GM19099 (cell line): ENCODE measurements around the gene DCBLD2.

Source experiments
- POLR2A ChIP-seq: IDR thresholded peaks from 3 replicates; pipeline ENCODE4 v1.6.1; 2011; ENCODE audit warnings: low read depth; ENCODE audit not compliant: insufficient read length; ENCODE audit errors: extremely low read depth

The DCBLD2 gene

DNA sequence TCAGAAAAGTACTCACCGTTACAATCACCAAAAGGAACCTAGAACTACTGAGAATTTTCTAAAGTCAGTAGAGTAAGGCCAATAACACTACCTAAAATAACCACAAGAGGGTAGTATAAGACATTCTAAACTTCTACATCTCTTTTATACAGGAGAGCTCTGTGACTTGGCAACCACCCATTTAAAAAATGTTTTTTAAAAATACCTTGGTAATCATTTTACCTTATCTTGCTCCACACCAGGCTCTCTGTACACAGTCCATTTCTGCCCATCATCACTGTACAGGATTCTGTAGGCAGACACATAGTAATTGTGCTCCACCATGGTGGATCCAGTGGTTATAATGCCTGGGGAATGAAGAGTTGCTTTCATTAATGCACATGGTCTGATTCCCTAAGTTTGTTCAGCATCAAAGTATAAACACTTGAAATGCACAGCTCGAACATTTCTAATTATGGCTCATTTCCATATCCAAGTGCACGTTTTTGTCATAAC is 83.9 kb downstream of the DCBLD2 start:
- TF ChIP-seq POLR2A: no peak

DNA sequence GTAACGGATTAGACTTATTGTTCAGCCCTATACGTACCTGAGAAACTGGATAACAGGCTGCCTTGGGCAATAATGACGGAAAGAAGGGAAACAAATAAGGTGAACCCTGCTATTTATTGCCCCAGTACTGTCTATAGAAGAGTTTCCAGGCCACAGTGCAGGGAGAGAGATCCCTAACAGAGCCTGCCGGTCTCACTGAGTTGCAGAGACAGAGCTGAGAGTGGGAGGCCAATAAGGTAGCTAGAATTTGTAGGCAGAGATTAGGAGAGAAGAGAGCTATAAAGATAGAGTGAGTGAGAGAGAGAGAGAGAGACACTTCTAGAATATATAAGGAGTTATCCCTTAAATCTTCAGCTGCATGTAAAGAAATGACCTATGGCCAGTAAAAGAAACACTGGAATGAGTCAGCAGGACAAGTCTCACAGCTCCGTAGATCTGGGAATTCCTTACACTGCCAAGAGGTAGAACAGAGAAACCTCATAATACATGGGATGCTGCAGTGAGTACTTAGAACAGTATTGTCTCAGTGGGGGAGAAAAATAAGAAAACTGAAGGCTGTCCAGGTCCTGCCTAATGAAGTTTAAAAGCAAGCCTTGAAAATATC is 86.6 kb downstream of the DCBLD2 start:
- TF ChIP-seq POLR2A: no peak

DNA sequence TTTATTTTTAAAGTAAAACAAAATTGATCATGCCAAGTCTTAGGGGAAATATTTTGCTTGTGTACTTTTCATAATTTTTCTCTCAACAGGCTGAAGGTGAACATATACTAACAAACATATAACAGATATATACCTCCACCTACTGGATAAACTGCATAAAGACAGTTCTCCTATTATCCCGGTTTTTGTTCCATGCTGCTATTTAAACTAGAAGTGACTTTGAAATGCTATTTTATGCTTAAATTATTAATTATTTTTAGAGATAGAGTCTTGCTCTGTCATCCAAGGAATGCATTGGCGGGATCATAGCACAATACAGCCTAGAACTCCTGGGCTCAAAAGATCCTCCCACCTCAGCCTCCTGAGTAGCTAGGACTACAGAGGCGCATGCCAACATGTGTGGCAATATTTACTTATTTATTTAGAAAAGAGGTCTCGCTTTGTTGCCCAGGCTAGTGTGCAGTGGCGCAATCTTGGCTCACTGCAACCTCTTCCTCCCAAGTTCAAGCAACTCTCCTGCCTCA is 88.6 kb downstream of the DCBLD2 start:
- TF ChIP-seq POLR2A: no peak

DNA sequence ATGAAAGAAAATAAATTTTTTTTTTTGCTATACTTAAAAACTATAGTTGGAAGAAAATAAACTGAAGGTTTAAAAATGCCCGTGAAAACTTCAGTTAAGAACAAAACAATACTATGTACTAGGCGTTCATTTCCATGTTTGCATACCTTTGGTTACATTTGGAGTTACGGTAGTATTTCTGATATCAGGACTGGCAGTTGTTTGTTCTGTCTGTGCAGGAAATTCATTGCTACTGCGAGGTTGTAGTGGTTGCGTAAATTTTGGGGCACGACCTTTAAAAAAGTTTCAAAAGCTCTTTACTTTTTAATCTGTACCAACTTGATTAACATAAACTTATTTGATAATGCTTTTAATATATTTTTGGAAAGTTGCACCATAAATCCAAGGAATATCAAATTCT is 90.4 kb downstream of the DCBLD2 start:
- TF ChIP-seq POLR2A: no peak

DNA sequence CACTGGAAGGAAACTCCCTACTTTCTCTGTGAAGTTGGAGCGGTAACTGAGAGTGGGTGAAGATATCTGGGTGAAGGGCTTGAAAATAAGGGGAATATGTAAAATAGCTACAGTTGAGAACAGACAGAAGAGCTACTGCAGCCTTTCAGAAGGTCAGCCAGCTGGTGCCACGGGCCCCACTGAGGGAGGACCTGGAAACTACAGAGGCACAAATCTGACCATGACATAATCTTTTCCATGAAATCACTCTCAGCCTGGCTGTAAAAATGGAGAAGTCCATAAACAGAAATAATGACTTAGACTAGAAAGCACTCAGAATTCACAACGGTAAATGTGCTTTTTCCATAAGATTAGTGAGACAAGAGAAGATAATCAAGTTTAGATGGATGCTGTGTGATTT is 91.9 kb downstream of the DCBLD2 start:
- TF ChIP-seq POLR2A: no peak

DNA sequence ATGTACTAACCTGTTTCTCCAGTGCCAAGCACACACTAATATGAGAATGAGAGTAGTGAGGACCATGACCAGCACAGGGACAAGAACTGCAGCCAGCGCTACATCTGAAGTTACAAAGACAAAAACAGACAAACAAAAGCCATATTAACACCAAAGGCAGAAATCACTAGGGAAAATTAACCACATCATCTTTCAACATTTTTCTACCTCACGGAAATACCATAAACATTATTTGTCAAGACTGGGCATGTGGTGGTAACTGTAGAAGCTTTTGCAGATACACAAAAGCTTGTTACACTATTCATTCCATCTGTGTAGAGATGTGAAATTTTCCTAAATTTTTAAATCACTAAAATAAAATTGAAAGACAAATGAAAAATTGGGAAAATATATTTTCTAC is 93.4 kb downstream of the DCBLD2 start:
- no peak for TF ChIP-seq POLR2A

DNA sequence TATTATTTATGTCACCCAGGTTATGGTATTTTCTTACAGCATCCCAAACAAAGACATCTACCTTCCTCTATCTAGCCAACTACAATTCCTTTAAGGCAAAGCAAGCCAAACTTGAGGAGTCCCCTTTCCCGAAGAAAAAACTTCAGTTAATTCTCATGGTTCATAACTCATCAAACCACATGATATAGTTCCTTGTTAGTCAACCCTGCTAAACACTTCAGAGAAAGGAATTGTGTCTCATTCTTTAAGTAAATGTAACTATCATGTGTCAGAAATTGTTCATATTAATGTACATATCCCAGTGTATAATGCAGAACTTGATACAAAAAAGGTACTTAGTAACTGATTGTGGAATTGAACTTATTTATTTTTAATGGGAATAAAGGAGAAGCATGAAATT is 93.9 kb downstream of the DCBLD2 start:
- TF ChIP-seq POLR2A: no peak

DNA sequence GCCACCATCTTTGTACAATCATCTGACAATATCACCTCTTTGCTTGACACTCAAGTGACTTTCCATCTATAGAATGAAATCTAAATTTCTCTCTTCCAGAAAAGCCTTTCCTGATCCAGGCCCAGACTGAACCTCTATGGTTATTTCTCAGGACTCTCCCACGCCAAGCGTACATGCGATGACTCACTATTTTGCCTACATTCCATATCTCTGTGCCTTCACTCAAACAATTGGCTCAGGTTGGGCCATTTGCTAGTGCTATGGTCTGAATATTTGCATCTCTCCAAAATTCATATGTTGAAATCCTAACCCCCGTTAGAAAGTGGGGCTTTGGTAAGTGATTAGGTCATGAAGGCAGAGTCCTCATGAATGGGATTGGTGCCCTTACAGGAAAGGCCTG is 94.5 kb downstream of the DCBLD2 start:
- TF ChIP-seq POLR2A: no peak

DNA sequence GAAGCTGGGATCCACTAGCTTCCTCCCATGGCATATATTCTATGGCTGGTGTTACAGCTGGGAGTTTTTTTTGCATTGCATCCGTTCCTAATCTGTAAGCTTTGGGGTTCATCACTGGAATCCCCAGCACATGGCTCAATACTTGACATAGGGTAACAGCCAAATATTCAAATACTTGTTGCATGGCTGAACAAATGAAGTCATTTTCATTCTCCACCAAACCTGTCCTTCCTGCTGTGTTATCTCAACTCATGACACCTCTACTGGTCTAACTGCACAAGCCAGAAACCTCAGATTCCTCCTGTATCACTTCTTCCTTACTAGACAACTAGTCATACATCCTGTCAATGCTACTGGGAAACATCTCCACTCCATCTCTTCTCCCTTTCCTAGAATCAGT is 95.0 kb downstream of the DCBLD2 start:
- no peak for TF ChIP-seq POLR2A

DNA sequence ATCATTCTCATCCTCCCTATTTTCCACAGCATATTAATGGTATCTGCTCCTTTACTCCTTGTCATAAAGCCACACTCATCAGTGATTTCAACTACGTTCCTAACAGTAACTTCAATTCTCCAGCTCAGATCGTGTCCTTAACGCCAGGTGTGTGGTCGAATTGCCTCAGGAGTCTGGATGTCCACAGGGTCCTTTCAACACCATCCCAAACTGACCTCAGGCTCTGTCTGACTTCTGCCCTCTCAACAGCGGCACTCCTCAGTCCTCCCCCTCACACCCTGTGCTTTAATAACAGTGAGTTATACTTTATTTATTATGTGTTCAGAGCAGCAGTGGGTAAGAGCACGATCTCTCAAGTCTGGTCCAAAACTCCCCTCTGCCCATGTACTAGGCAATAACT is 95.9 kb downstream of the DCBLD2 start:
- TF ChIP-seq POLR2A: no peak

DNA sequence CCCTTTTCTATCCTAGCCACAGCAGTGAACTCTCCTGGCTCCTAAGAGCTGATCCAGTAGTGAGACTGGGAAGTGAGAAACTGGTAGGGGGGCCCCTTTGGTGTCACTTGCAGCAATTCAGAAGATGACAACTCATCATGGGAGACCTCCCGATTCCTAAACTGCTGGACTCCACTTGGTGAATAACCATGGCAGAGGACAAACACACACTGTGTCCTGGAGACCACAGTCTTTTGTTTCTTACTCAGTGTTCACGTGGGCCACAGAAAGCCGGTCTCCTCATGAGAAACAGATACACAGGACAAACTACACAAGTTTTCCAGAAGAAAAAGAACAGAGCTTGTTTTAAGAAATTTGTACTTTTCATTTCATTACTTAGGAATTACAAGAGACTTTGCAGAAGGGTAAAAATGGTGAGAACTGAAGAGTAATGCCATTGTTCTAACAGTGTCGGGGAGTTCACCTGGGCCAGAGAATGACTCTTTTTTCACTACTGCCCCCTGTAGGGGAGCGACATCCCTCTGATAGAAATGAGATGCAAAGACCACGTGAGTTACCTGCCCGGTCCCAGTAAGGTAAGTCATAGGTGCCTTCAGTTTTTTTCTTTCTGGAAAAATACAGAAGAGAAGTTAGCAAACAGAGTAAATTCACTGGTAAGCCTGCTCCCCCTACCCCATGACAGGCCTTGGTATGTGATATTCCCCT is 100.3 kb downstream of the DCBLD2 start:
- TF ChIP-seq POLR2A: no peak

DNA sequence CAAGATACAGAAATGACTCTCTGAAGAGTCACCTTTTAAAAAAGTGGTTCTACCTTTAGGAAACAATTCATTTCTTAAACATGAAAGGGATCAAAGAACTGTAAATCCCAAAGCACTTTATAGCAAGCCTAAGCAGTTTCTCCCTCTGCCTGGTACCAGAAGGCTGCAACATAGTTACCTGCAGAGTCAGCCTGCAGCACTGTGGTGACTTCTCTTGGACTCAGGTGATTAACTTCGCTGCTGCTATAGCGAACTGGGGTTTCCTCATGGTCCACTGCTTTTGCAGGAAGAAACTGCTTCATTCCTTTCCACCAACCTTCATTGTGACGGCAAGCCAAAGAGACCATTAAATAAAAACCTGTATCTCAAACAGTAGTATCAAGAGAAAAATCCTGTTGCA is 101.1 kb downstream of the DCBLD2 start:
- no peak for TF ChIP-seq POLR2A

DNA sequence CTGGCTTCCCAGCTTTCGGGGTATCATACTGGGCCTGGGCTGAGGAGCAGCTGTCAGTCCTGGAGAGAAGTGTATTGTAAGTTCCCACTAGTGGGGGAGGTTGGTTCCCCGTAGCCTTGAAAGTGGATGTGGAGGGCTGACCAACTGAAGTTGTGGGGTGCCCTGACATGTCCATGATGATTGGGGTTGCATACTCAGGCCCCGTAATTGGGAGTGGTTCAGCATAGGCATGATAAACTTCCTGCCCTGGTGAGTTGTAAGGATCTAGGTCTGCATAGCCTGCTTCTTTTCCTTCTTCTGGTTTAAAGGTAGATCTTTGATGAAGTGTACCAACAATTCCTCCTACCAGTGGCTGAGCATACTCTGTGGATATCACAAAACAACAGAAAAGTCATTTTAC is 102.0 kb downstream of the DCBLD2 start:
- no peak for TF ChIP-seq POLR2A

DNA sequence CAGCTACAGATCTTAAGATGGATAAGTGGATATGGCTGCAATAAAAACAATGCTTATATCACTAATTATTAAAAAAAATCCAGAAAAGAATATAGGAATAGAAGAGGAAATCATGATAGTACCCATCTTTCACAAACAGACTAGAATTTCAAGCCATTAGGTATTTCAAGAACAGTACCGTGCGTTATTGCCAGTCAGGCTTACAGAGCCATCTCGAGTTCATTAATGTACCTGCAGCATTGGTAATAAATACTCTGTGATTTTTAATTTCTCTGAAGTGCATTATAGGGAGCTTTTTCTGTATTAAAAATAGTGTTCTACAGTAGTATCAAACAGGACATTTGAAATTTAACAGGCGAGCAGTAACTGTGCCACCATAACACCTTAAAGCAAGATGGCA is 102.7 kb downstream of the DCBLD2 start:
- TF ChIP-seq POLR2A: no peak

DNA sequence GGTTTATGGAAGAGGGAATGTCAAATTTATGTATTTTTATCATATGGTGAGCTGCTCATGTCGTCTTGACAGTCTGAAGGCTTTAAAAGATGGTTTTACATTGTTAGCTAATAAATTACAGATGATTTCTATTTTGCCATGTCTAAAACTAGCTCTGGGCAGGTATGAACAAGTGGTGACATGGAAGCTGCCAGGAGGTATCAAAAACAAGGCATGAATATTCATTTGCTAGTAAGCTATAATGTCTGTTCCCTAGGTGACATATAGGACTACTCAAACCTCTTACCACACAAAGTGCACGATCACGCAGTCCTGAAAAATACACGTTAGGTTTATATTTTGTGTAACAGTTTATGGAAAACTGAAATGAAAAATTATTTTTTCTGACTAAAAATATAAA is 103.6 kb downstream of the DCBLD2 start:
- TF ChIP-seq POLR2A: no peak

DNA sequence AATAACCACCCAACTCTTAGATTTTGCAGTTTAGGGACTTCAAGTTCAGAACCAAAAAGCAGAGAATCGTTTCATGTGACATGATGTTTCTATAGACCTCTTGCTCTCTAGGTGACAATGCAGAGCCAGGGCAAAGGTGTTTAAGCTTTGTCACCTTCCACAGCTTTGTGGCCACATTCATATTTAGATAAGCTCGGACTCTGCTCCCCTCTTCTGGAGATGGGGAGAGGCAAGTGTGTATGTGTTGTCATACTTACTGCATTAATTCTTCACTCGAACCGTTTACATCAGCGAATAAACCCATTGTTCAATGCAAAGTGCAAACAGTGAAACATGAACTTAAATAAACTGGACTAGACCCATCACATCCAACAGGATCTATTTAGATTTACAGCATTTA is 105.2 kb downstream of the DCBLD2 start:
- TF ChIP-seq POLR2A: no peak
